ENCODE measurements around the gene ARHGAP40.

GRCh38 chr20:38564680-38565079 is 36.9 kb upstream of the ARHGAP40 start:
- TF ChIP-seq CTCF (IDR thresholded peaks at IDR 0.05 in 8 of 11, conservative IDR thresholded peaks at IDR 0.05 in 3 of 11) (no peak), POLR2AphosphoS5 (IDR thresholded peaks at IDR 0.05) (no peak), POLR2A (IDR thresholded peaks at IDR 0.05) (no peak)

Data from spleen (tissue), 7 donors.